Activated CD8-positive, alpha-beta memory T cell treated with anti-CD3 and anti-CD28 coated beads for 36 hours (primary cell): Measurements from ENCODE around the gene IGF1. TPM values are rescaled to one million over a fixed set of nuclear protein-coding genes. Genes with fewer than 3 reads are reported as not detected.
"Not testable (repeated sequence)": the region's sequence is repeated elsewhere in the genome, so short reads cannot be mapped to it uniquely, and the experiment has no call there.

ENCODE experiments used
- CTCF ChIA-PET: fragments of 350-600 bp; sonication (Branson Sonifier 250); formaldehyde crosslinking; loops from one replicate; lab custom pipeline; 2021; ENCODE audit warnings: antibody characterized with exemption; lab: Charles Lee
- POLR2A ChIA-PET: fragments of 350-600 bp; sonication (Branson Sonifier 250); formaldehyde crosslinking; loops from one replicate; lab custom pipeline; 2021; ENCODE audit warnings: antibody characterized with exemption; lab: Charles Lee
- total RNA-seq, 2 experiments: library from RNA; stranded (reverse); gene quantifications; one replicate each; pipeline ENCODE4 v1.2.3, GENCODE V29; 2021

Gene IGF1
- total RNA-seq, 2 experiments from 2014 or later: 0.78 to 0.80 TPM

GRCh38 chr12:102356690-102357089 is 123.7 kb downstream of the IGF1 start:
- ChIA-PET POLR2A (no interaction called here), CTCF (no interaction called here)

- CTCF ChIA-PET, POLR2A ChIA-PET: not testable (repeated sequence)
Measured at GRCh38 chr12:102354281-102354680, 126.1 kb downstream of the IGF1 start.

- ChIA-PET CTCF (no interaction called here), POLR2A (no interaction called here)
Measured at GRCh38 chr12:102351322-102351721, 129.0 kb downstream of the IGF1 start.

GRCh38 chr12:102350070-102350469 is 130.3 kb downstream of the IGF1 start:
- CTCF ChIA-PET: no interaction called here

GRCh38 chr12:102349079-102349478 is 131.3 kb downstream of the IGF1 start:
- POLR2A ChIA-PET: no interaction called here
- CTCF ChIA-PET: interaction anchor here (0.6 kb wide), 1 partner anchor 14 kb away, joined by 3 read pairs; no protein-coding TSS in a partner anchor

More at GRCh38 chr12:102350070-102350469, 130.3 kb downstream of the IGF1 start:
- POLR2A ChIA-PET: no interaction called here

GRCh38 chr12:102347811-102348210 is 132.6 kb downstream of the IGF1 start:
- CTCF ChIA-PET: no interaction called here
- POLR2A ChIA-PET: no interaction called here
